PFSK-1 (cell line): Measurements from ENCODE around the gene NR3C1.

ENCODE experiments used
- FOXP2 ChIP-seq: optimal IDR thresholded peaks from 2 replicates; pipeline ENCODE3; 2011; ENCODE audit warnings: borderline replicate concordance, control low read depth, inconsistent platforms; ENCODE audit not compliant: insufficient read depth; ENCODE audit errors: extremely low read length, extremely low read depth
- POLR2AphosphoS5 ChIP-seq: IDR thresholded peaks from 2 replicates; pipeline ENCODE4 v1.6.1; 2012; ENCODE audit warnings: low read depth, mild to moderate bottlenecking, control low read depth, low read length, moderate library complexity
- SIN3A ChIP-seq: IDR thresholded peaks from 2 replicates; pipeline ENCODE4 v1.6.1; 2012; ENCODE audit warnings: mild to moderate bottlenecking, low read length, moderate library complexity, borderline replicate concordance; ENCODE audit not compliant: insufficient read depth
- TAF1 ChIP-seq: IDR thresholded peaks from 2 replicates; pipeline ENCODE4 v1.6.1; 2012; ENCODE audit warnings: low read length, control low read depth, borderline replicate concordance; ENCODE audit not compliant: insufficient read depth
- TF ChIP-seq, protein P1 (sequence below), 2 experiments: IDR thresholded peaks; 2 replicates each; pipeline versions ENCODE4 v1.6.1 to v1.8.0; 2011 to 2012; ENCODE audit warnings: low read depth in 2 of 2, low read length in 2 of 2, control low read depth in 1 of 2, inconsistent platforms in 1 of 2, mild to moderate bottlenecking in 1 of 2, moderate library complexity in 1 of 2; ENCODE audit not compliant: insufficient read depth in 1 of 2

Gene NR3C1

DNA sequence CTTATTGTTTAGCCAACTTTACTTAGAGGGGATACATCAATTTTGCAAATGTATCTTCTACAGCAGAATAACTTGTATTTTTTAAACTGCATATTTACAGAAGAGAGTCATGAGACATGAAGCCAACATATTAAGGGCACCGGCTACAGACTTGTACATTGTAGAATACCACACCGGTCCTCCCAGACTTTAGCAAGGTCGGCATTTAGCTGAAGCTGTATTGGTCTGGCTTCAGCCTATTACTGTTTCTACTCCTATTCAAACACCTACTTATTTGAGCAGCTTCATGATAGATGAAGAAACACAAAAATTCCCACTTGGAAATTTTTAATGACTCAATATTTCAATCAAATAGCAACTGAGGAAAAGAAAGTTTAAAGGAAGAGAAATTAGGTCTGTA, 33.0 kb downstream of the NR3C1 start:
- TF ChIP-seq SIN3A (no peak), FOXP2 (no peak), TAF1 (no peak), POLR2AphosphoS5 (no peak)
- TF ChIP-seq, protein P1, sequence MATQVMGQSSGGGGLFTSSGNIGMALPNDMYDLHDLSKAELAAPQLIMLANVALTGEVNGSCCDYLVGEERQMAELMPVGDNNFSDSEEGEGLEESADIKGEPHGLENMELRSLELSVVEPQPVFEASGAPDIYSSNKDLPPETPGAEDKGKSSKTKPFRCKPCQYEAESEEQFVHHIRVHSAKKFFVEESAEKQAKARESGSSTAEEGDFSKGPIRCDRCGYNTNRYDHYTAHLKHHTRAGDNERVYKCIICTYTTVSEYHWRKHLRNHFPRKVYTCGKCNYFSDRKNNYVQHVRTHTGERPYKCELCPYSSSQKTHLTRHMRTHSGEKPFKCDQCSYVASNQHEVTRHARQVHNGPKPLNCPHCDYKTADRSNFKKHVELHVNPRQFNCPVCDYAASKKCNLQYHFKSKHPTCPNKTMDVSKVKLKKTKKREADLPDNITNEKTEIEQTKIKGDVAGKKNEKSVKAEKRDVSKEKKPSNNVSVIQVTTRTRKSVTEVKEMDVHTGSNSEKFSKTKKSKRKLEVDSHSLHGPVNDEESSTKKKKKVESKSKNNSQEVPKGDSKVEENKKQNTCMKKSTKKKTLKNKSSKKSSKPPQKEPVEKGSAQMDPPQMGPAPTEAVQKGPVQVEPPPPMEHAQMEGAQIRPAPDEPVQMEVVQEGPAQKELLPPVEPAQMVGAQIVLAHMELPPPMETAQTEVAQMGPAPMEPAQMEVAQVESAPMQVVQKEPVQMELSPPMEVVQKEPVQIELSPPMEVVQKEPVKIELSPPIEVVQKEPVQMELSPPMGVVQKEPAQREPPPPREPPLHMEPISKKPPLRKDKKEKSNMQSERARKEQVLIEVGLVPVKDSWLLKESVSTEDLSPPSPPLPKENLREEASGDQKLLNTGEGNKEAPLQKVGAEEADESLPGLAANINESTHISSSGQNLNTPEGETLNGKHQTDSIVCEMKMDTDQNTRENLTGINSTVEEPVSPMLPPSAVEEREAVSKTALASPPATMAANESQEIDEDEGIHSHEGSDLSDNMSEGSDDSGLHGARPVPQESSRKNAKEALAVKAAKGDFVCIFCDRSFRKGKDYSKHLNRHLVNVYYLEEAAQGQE (IDR thresholded peaks at IDR 0.05; ENCODE audit: insufficient read depth in 1 of 2, low read depth in 2 of 2, low read length in 2 of 2): no peak

DNA sequence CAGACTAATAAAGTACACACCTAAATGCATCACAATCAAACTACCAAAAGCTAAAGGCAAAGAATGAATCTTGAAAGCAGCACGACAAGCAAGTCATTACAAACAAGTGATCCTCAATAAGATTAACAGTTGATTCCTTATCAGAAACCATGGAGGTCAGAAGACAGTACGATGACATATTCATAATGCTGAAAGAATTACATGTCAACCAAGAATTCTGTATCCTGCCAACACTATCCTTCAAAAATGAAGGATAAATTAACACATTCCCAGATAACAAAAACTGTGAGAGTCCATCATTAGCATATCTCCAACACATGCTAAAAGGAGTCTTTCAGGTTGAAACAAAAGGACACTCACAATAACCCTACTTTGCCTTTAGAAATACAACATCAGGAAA, 39.4 kb downstream of the NR3C1 start:
- TF ChIP-seq POLR2AphosphoS5 (no peak), SIN3A (no peak), FOXP2 (no peak), TAF1 (no peak)
- TF ChIP-seq, protein P1 (IDR thresholded peaks at IDR 0.05; ENCODE audit: insufficient read depth in 1 of 2, low read depth in 2 of 2, low read length in 2 of 2): no peak

DNA sequence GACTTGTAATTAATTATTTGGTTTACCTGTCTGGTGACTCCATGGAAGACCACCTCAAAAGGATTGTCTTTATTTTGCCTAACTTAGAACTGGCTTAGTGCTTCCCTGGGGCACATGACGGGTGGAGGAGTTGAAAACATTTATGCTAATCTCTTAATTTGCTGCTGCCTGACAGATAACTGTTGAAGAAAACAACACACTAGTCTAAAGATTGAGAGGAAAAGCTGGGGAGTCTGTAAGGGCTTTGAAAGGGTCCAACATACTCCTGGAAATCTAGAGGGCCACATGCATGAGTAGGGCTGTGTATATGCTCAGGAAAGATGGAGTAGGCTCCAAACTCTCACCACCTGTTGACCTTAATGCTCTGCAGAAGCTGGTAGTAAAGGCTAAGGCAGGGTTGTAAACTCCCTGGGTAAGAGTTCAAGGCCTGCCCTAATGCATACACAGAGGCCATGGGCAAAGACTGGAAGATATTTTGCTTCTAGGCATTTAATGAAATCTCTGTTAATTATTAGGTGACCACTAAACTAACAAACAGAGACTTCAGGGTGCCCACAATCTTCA, 40.7 kb downstream of the NR3C1 start:
- TF ChIP-seq TAF1: no peak
- TF ChIP-seq POLR2AphosphoS5: no peak
- no peak for TF ChIP-seq SIN3A
- no peak for TF ChIP-seq FOXP2

DNA sequence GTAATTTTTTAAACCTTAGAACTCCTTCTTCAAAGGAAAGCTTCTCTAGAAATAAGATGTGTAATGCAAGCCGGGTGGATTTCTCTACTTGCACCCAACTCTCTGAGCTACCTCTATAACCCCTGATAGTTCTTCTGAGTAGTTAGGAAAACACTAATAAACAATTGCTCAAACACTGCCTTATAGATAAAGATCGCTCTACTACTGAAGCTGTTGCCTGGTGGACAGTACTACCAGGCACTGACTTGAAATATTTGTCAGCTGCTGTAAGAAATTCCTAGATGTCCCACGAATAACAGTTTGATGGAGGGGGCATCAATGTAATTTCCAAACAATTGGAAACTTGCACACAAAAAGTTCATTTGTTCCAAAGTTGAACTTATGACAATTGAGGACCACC, 42.0 kb downstream of the NR3C1 start:
- no peak for TF ChIP-seq TAF1
- no peak for TF ChIP-seq SIN3A
- no peak for TF ChIP-seq FOXP2
- TF ChIP-seq, protein P1 (IDR thresholded peaks at IDR 0.05; ENCODE audit: insufficient read depth in 1 of 2, low read depth in 2 of 2, low read length in 2 of 2): no peak
- TF ChIP-seq POLR2AphosphoS5: no peak

DNA sequence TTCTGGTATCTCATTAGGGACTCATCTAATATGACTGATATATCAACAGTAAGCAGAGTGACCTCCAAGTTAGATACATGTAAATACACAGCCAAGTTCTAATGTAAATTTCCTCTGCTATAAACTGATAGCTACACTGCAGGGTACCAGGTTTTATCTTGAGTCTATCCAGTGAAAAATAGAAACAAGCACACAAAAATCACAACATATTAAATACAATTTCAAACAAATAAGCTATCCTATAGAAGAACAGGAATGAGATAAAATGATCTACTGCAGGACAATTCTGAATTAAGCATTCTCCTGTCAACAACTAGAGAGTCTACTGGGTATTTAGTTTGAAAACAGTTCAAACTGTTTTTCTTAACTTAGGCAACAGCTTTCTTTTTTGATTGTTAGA, 42.7 kb downstream of the NR3C1 start:
- no peak for TF ChIP-seq POLR2AphosphoS5
- TF ChIP-seq, protein P1 (IDR thresholded peaks at IDR 0.05; ENCODE audit: insufficient read depth in 1 of 2, low read depth in 2 of 2, low read length in 2 of 2): no peak
- TF ChIP-seq TAF1: no peak
- TF ChIP-seq FOXP2: no peak
- TF ChIP-seq SIN3A: no peak
